CD4-positive, alpha-beta T cell treated with Interleukin-21 for 1 hour (primary cell): ENCODE measurements around the gene ZRANB3.

Experiments
- DNase-seq: peaks from one replicate; pipeline ENCODE4 v3.0.0-alpha.2; 2020

Gene ZRANB3

DNA sequence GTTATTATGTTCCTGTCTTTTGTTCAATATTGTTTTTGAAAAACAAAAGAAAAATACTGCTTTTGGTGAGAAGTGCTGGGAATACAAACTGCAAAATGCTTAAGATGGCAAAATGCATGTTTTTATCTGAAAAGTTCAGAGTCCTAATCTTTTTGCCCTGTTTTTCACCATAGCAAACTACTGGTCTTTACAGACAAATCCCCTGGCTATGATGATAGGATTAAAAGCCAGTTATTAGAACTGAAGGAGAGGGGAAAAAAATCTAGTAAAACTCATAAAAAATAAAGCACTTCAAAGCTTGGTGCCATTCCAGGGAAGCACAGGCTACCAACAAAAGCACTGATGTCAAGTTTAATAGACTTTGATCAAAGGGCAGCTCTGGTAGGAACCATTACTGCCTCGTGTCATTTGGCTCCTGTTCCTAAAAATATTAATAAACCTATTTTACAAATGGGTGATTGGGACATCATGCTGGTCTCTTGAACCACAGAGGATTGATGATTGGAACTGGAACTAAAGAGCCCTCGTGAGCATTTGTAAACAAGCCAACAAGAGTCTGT, 284.2 kb downstream of the ZRANB3 start:
- no peak for DNase-seq

DNA sequence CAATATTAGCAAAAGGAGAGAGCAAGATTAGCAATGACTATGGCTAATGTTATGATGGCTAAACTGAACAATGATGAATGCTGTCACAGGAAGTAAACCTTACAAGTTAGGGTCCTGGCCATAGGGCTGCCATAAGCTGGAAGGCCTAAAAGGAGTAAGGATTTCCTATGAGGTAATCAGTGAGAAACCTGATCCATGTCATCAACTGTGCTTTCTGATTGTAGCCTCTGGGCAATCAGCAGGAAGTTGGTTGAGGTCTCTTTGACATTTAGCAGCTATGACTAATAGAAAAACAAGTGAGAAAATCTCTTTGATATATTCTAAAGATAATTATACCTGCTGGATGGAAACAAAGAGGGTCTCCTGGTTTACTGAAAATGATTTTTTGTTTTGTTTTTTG, 285.9 kb downstream of the ZRANB3 start:
- peak; percentile 11 for DNase-seq

DNA sequence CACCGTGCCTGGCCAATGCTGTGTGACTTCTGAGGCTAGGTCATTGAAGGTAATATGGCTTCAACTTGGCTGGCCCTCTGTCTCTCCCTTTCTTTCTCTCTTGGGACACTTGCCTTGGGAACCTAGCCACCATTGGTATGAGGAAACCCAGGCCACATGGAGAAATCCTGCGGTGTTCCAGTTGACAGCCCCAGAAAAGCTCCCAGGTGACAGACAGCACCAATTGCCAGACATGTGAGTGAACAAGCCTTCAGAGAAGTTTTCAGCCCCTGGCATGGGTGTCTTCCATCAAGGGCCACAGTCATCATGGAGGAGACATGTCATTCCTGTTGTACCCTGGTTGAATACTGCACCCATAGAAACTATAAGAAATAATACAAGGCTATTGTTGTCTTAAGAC, 292.4 kb downstream of the ZRANB3 start:
- no peak for DNase-seq

DNA sequence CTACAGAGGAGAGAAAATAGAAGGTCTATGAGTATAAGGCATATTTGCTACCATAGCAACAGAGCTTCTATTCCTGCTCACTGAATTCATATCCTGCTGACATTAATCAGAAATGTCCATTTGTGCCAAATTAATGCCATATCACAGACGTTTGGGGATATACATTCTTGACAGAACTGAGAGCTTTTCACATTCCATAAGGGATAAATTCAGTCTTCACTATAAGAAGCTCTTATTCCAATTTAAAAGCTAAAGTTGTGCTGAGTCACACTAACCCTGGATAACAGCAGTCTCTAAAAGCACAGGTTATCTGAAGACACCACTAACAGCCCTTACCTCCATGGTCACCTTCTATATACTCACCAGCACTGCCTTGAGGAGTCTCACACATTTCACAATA, 300.9 kb downstream of the ZRANB3 start:
- DNase-seq = no peak

DNA sequence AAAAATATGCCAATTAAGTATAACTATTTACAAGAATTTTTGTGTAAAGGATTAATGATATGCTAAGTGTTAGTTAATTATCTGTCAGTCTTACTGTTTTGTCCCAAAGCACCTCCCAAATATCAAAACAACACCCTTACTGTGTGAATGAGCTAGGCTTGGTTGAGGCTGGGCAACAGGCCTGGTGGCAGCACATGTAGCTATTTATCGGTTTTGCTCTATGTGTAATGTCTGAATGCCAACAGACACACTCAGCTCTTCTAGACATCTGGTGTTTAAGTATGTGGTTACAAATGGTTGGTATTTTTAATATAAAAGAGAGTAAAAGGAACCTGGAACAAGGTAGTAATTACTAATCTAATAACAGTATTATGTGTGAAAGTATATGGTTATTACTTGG, 303.6 kb downstream of the ZRANB3 start:
- DNase-seq = no peak

DNA sequence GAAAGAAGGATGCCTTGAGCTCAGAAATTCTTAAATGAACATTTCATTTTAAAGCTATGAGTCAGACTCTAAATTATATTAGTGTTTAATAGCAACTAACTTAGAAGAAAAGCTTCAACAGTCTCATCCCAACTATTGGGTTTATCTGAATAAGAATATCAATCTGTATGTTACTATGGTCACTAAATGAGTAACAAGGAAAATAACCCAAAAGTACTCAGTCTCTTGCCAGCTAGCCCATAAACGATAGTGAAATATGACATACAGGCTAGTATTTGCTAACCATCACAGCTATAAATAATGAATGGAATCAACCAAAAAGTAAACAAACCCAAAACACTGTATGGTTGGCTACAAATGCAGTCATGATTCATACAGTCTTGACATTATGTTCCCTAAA, 304.1 kb downstream of the ZRANB3 start:
- no peak for DNase-seq

DNA sequence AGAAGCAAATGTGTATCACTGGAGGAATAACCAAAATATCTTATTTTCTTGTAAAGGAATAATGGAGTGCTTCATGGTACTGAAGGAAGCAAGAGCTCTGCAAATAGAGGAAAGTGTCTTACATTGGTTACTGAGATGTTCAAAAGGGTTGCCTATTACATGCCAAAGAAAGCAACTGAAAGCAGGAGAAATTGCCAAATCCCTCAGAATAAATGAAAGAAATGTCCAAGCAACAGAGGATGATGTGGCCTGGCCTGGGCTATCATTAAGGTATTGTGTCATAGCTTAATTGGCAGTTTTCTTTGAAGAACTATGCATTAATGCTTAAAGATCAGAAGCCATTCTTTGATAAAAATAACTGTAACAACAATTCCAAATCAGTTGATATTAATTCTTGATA, 305.2 kb downstream of the ZRANB3 start:
- DNase-seq = no peak

DNA sequence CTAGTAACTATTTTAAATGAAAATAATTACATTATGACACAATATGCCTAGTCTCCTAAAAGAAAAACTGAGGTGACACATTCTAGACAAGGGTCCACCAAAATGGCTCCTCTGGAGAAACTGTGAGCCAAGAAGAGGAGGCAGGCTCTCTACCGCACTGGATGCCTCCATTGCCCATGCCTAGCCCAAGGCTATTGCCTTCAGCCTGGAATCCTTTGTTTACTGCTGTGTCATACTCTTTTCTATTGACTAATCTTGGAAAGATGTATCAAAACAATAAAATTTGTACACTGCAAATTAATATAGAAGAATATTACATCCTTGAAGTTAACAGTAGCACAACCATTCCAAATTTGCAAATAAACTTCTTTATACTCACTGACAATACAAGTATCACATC, 311.8 kb downstream of the ZRANB3 start:
- no peak for DNase-seq

DNA sequence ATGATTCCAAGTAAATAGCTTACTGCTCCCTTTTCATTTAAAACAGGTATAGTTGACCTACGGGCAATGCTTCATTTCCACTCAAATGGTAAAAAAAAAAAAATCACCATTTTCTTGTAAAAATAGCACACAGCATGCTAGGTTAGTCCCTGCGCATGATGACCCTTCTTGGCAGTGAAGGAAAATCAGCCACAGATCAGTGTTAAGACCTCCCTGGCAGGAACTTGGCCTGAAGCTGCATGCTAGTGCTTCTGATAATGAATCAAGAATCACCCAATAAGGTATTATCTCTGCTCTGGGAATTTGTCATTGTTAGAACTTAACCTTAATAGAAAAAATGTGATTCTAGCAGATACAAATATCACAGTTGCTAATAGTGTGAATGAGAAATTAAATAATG, 312.6 kb downstream of the ZRANB3 start:
- no peak for DNase-seq

DNA sequence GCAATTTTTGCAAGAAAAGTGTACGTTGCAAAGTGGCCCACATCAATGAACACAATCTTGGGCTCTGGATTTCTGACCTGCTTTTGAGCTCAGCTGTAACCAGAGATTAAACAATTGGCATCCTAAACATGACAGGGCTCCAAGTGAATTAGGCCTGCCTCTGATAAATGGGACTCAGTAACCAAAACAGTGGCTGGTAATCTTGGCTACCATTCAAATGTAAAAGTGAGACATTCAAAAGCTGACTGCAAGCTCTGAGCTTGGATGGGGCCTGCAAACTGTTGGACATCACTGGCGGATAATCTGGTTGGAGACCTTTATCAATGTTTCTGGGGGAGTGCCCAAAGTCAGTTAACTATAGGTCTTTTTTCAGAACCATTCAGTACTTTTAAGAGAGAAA, 318.3 kb downstream of the ZRANB3 start:
- DNase-seq = no peak

DNA sequence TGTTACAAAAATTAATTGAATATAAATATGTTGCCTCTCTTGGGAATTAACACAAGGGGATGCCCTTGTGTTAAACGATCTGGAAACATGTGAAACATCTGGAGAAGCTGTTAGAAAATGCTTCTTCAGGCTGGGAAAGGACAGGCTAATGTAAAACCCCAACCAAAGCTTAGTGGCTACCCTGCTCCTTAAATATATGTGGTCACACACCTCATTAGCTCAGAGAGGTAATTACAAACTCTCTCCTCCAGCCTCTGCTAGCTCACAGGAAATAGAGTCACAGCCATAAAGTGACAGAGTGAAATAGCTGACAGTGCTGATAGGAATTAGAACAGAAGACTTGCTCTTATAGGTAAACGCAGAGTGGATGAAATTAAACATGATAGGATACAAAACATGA, 323.0 kb downstream of the ZRANB3 start:
- DNase-seq = no peak

DNA sequence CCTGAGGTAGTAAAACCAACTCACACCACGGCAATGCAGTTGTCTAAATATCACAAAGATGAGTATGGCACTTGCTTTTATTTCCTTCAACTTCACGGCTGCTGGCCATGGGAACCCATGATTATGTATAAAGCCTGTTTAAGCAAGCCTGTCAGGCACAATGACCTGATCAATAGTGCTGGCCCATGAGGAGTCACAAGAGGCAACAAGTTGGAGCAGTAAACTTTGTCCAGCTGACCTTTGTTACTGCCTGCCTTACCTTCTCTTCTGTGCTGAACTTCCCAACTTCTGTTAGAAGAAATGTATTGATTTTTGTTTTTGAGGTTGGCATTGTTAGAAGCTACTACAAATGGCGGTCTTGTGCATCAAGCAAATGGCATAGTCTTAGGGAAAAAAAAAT, 327.1 kb downstream of the ZRANB3 start:
- DNase-seq = no peak

DNA sequence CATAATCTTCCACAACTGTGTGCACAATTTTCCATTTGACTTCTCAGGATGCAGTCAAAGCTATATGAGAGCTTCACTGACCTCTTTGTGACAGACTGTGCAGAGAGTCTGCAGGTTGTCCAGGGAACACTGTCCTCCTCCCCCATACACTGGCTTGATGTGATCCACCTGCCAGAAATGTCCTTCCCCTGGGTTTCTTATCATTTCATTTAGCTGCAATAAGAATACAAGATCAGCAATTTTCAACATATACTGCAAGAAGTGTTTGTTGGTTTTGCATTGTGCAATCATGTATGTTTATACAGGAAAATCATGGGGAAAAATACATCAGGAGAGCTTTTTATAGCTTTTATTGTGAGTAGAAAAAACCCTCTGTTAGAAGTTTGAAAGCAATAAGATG, 328.3 kb downstream of the ZRANB3 start:
- no peak for DNase-seq

DNA sequence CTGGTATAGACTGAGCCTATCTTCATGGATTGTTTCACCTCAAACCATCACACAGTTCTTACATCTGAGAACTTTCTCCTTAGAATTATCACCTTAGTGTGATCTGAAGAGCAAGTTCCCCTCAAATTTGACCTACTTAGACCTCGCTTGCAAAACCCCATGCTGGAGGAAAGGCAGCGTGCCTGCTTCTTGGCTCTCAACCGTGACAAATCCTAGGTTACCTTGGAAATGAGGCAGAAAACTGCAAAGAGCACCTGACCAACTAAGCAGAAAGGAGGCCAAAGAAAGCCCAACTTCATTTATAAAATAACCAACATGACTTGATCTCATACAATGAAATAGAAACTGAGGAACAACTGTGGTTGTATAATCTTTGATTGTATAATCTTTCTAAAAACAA, 332.5 kb downstream of the ZRANB3 start:
- no peak for DNase-seq

DNA sequence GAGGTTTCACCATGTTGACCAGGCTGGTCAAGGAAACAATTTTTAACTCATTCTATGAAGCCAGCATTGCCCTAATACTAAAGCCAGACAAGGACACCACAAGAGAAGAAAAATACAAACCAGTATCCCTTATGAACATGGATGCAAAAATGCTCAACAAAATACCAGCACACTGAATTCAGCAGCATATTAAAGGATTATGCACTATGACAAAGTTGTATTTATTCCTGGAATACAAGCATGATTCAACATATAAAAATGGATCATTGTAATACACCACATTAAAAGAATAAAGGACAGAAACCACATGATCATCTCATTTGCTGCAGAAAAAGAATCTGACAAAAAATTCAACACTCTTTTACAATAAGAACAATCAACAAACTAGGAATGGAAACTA, 340.2 kb downstream of the ZRANB3 start:
- no peak for DNase-seq

DNA sequence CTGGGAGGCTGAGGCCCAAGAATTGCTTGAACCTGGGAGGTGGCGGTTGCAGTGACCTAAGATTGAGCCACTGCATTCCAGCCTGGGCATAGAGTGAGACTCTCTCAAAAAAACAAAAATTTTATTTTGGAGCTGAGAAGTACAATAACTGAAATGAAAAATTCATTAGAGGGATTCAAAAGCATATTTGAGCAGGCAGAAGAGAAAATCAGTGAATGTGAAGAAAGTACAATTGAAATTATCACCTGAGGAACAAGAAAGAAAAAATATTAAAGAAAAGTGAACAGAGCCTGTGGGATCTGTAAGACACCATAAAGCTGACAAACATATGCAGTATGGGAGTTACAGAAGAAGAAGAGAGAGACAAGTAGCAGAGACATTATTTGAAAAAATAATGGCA, 341.9 kb downstream of the ZRANB3 start:
- no peak for DNase-seq

DNA sequence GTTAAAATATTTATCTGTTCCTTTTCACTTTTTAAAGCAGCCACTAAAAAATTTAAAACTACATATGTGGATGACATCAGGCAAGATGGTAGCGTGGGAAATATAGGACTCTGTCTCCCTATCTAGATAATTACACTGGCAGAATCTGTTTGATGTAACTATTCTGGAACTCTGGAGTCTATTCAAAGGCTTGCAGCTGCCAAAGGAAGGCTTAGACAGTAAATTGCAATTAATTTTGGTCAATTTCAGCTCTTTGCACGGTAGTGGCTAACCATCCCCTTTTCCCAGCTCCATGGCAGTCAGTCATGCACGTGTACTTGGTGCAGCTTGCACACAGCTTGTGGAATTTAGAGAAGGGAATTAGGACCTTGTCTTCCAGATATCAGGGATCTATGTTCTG, 343.7 kb downstream of the ZRANB3 start:
- DNase-seq = no peak

DNA sequence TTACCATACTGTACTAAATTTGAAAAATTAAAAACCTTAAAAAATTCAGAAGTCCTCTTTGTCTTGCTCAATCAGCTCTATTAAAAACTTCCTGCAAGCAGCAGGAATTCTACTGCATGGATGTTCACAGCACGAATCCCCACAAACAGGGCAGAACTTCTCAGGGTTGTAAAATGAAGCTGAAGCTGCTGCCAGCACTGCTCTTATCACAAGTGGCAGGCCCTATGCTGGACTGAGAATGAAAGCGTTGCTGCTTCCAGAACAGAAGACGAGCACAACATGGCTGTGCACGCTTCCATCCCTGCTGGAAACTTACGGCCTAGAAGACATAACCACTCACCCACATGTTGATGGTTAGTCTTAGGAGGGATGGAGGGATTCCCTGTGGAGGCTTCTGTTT, 345.0 kb downstream of the ZRANB3 start:
- DNase-seq = no peak

DNA sequence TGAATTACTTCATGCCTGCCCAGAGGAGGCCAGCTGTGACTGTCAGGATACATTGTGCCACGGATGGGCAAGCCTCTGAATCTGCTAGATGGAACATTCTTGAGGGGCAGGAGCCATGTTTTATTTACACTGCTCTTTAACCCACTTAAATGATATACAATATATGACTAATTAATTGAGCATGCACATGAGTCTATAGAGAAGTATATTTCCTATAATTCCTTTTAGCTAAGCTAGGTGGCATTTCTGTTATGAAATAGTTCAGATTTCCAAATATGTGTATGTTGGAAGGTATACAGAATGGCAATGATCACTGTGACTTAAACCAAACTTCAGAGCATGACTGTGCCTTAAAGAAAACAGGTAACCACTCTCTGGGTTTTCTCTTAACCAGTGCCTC, 347.2 kb downstream of the ZRANB3 start:
- DNase-seq = no peak

DNA sequence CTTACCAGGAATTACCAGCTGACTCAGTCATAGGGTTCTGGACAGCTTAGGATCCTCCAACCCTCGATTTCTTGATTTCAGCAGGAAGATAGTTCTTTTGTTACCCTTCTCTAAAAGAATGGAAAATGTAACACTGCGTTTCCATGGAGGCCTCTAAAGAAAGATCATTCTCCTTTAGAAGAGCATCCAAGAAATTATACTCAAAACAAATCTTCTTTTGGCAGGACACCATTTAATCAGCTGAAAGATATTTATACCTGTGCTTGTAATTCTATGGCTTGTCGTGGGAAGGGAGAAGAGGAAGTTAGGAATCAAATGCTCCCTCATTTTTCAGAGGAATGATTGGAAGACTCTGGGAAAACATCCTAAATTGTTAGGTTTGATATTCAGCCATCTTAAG, 348.4 kb downstream of the ZRANB3 start:
- DNase-seq = no peak

DNA sequence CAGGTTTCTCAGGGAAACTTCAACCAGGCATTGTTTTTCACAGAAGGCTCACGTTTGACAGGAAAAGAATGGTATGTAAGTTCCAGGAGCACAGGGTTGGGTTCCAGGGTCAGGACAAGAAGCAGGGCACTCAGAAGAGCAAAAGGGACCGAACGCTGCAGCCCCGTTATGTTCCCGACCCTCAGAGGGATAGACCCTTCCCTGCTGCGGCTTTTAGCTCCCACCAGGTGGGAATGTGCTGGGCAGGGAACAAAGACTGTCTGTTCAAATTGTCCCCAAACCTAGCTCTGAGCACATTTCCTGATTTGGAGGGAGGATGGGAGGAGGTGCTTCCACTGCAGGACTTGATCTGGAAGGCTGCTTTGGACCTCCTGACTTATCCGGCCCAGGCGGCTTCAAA, 348.8 kb downstream of the ZRANB3 start:
- DNase-seq = no peak

DNA sequence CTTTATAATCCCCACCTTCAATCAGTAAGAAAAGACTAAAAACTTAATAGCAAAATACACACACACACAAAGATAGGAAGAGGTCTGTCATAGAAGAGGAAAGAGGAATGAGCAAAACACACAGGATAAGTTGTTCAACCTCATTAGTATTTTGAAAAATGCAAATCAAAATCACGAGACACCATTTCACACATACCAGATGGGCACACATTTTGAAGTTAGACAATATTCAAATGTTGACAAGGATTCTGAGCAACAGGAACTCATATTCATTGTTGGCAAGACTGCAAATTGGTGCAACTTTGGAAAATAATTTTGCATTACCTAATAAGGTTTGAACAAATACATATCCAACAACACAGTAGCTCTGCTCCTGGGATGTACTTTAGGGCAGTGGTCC, 351.3 kb downstream of the ZRANB3 start:
- DNase-seq = no peak

DNA sequence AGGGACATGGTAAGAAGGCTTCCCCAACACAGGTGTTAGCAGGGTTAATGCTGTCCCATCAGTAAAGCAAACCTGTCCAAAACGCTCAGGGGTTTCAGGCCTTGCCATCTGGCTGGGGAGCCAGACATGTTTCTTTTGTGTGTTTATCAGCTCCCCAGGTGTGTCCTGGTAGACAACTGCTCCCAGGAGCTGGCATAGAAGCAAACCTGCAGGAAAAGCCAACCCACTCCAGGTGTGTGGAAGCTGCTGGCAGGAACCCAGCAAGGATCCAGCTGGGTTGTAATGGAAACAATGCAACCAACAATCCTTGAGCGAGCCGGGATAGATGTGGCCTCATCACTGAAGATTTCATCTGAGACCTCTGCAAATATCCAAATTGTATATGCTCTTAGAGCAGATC, 355.8 kb downstream of the ZRANB3 start:
- DNase-seq = no peak

DNA sequence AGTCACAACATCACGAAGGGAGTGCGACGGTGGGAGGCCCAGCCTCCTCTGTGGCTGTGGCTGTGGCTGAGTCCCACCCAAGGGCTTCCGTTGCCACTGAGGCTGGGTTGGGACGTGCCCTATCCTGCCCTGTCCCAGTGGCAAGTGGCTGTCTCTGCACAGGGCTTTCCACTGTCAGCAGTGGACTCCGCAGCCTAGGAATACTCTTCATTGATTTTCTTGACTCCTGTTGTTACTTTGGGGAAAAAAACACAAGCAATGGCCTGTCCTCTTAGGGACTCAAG, 356.3 kb downstream of the ZRANB3 start:
- DNase-seq = no peak

DNA sequence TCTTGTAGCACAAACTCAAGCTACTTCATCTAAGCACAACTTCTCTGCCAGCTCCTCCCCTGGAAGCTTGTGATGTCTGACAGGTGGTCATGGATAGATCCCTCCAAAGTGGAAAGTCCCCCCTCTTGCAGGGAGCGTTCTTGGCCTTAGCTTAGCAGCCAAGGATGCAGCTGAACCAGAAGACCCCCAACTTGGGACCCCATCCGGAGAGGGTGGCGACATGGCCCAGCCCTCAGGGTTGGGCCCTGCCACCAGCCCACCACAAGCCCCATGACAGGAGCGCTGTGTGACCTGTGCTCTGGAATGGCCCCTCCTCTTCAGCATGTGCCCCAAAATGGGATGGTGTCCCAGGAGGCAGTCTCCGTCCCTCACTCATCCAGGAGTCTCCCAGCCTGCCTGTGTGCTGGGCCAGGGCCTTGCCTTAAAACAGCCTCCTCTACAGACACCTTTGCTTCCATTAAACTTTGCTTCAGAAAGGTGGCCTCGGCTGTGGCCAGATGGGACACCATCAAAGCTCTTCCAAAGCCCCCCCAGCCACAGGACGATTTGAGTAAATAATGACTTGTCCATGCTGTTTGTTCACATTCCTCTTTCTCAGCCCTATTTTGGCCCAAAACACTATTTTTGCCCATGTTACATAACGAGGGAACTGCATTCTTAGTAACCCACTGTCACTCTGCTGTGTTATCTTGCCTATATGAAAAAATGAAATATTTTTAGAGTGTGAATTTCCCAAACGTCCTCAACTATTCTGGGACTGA, 356.8 kb downstream of the ZRANB3 start:
- no peak for DNase-seq
